Posterior vena cava (tissue), 2 donors: Measurements from ENCODE around the gene VPS52. TPM values are rescaled to one million over a fixed set of nuclear protein-coding genes. Genes with fewer than 3 reads are reported as not detected.

Experiments
- DNase-seq: peaks from one replicate; pipeline ENCODE4 v3.0.0-alpha.2; 2020; ENCODE audit warnings: low spot score
- intact Hi-C, 2 donors: fragments of 100-400 bp; cut with DNase I; formaldehyde crosslinking; loops; one replicate each; pipeline versions ENCODE4 v1.14.1 to v1.14.2; 2022 to 2023
- microRNA-seq, 2 donors: library from miRNA; unstranded; fragments of <30 nt; microRNA quantifications; one replicate each; pipeline ENCODE4 v1.2.0, GENCODE V29; 2020 to 2021; ENCODE audit warnings: borderline microRNAs expressed in 2 of 2
- total RNA-seq, 2 donors: library from RNA; stranded (reverse); fragmentation: NEBNext Ultra II Directional; extraction: Animal tissue kit (Norgen Biotek cat#: 25700); gene quantifications; one replicate each; pipeline ENCODE4 v1.2.1, GENCODE V29; 2021
- donor health status: DM: yes; HTN: yes; CAD: no.
- donor health status: DM: yes; HTN: yes; CAD: no.

VPS52 gene
- total RNA-seq, 2 donors from 2014 or later = 27.8 to 44.0 TPM

GRCh38 chr6:33204165-33204414 lies 67.6 kb downstream of the VPS52 start:
- no peak for DNase-seq
- intact Hi-C loops = no loop called here

- intact Hi-C loops = no loop called here
- no peak for DNase-seq
Observed at GRCh38 chr6:33203443-33204164, 68.1 kb downstream of the VPS52 start.

- intact Hi-C loops = no loop called here
- no peak for DNase-seq
Observed at GRCh38 chr6:33202799-33203198, 68.9 kb downstream of the VPS52 start.

- intact Hi-C loops = no loop called here
- DNase-seq = no peak
Observed at GRCh38 chr6:33201935-33202334, 69.7 kb downstream of the VPS52 start.

GRCh38 chr6:33201147-33201545 lies 70.5 kb downstream of the VPS52 start:
- DNase-seq = no peak

More at GRCh38 chr6:33201147-33201545, 70.5 kb downstream of the VPS52 start:
- intact Hi-C loops = no loop called here

Small RNAs within 50 kb of the gene (microRNA-seq; reads per million reads assigned to microRNA genes)
- 0.97 to 1.0 reads per million in 2 donors for gene MIR219A1
- gene MIR6834 = 0 reads per million in 2 donors
- 0 reads per million in 2 donors for gene MIR6873

Other genes with a start within 250 kb of the VPS52 start
- gene HLA-DPA1, start 198.2 kb downstream of the VPS52 start, total RNA-seq = 10 to 100 TPM; 44.4 to 84.9 TPM
- gene HLA-DPB1, start 195.9 kb downstream of the VPS52 start, total RNA-seq = 10 to 100 TPM; 37.4 to 63.9 TPM
- gene COL11A2, start 79.4 kb downstream of the VPS52 start, total RNA-seq = 1 to 10 TPM in 1 of 2 donors, under 1 TPM in 1; 0.43 to 1.0 TPM
- 10 to 100 TPM; 31.3 to 31.7 TPM for gene RXRB, start 71.2 kb downstream of the VPS52 start, total RNA-seq
- gene SLC39A7, start 71.0 kb downstream of the VPS52 start, total RNA-seq = 10 to 100 TPM; 79.4 to 86.2 TPM
- 1 to 10 TPM; 2.8 to 4.0 TPM for gene HSD17B8, start 67.2 kb downstream of the VPS52 start, total RNA-seq
- 10 to 100 TPM; 29.8 to 32.2 TPM for gene RING1, start 63.4 kb downstream of the VPS52 start, total RNA-seq
- 1,000 to 10,000 TPM; 1,709 to 1,844 TPM for gene RPS18, start 199 bp upstream of the VPS52 start, total RNA-seq
- gene B3GALT4, start 5.2 kb upstream of the VPS52 start, total RNA-seq = 10 to 100 TPM in 1 of 2 donors, 1 to 10 TPM in 1; 9.5 to 14.1 TPM
- 10 to 100 TPM; 31.7 to 40.3 TPM for gene WDR46, start 17.4 kb upstream of the VPS52 start, total RNA-seq
- 10 to 100 TPM; 29.1 to 31.0 TPM for gene PFDN6, start 17.7 kb upstream of the VPS52 start, total RNA-seq
- 10 to 100 TPM; 52.4 to 52.8 TPM for gene RGL2, start 27.1 kb upstream of the VPS52 start, total RNA-seq
- 10 to 100 TPM; 57.7 to 65.8 TPM for gene TAPBP, start 42.2 kb upstream of the VPS52 start, total RNA-seq
- gene ZBTB22, start 45.9 kb upstream of the VPS52 start, total RNA-seq = 10 to 100 TPM; 15.7 to 17.0 TPM
- gene DAXX, start 51.1 kb upstream of the VPS52 start, total RNA-seq = 10 to 100 TPM; 30.3 to 42.3 TPM
- gene KIFC1, start 119.9 kb upstream of the VPS52 start, total RNA-seq = 1 to 10 TPM in 1 of 2 donors, under 1 TPM in 1; 0.29 to 1.0 TPM
- 10 to 100 TPM; 46.3 to 67.6 TPM for gene PHF1, start 139.1 kb upstream of the VPS52 start, total RNA-seq
- gene CUTA, start 146.2 kb upstream of the VPS52 start, total RNA-seq = 100 to 1,000 TPM; 107 to 110 TPM
- gene SYNGAP1, start 148.2 kb upstream of the VPS52 start, total RNA-seq = 10 to 100 TPM; 15.4 to 19.3 TPM
- 1 to 10 TPM; 3.9 to 5.0 TPM for gene ZBTB9, start 182.7 kb upstream of the VPS52 start, total RNA-seq